Neural cell (in vitro differentiated cells): Measurements from ENCODE around the gene PCDH10. TPM values are rescaled to one million over a fixed set of nuclear protein-coding genes. Genes with fewer than 3 reads are reported as not detected.

Experiments used
- H2AFZ ChIP-seq: fragments of 200-600, 300-800 bp; sonication (generic), shearing (Covaris generic); 2 replicates; pipeline ENCODE4 v1.6.0; 2014; ENCODE audit warnings: low read depth, mild to moderate bottlenecking, antibody characterized with exemption, low read length, moderate library complexity
- H3F3A ChIP-seq: fragments of 200-600 bp; shearing (Covaris generic); 2 replicates; pipeline ENCODE4 v1.6.1; 2016; ENCODE audit warnings: mild to moderate bottlenecking, moderate library complexity, mixed read lengths, antibody characterized with exemption, low read length; ENCODE audit not compliant: insufficient read depth, poor library complexity, severe bottlenecking
- H3K27ac ChIP-seq: fragments of 200-600, 300-800 bp; sonication (generic), shearing (Covaris generic); 2 replicates; pipeline ENCODE4 v1.5.1; 2014; ENCODE audit warnings: mild to moderate bottlenecking, low read length, moderate library complexity
- H3K27me3 ChIP-seq: fragments of 300-800, 200-600 bp; sonication (generic), shearing (Covaris generic); 2 replicates; pipeline ENCODE4 v1.6.0; 2014; ENCODE audit warnings: mild to moderate bottlenecking, low read depth, low read length, moderate library complexity; ENCODE audit not compliant: insufficient read depth
- H3K36me3 ChIP-seq: fragments of 300-800, 200-600 bp; sonication (generic), shearing (Covaris generic); 2 replicates; pipeline ENCODE4 v1.5.1; 2014; ENCODE audit warnings: mild to moderate bottlenecking, antibody characterized with exemption, low read length, moderate library complexity; ENCODE audit not compliant: insufficient read depth
- H3K4me2 ChIP-seq: fragments of 300-800, 200-600 bp; sonication (generic), shearing (Covaris generic); 2 replicates; pipeline ENCODE4 v1.6.0; 2014; ENCODE audit warnings: mild to moderate bottlenecking, low read length
- H3K4me3 ChIP-seq: fragments of 300-800, 200-600 bp; sonication (generic), shearing (Covaris generic); 2 replicates; pipeline ENCODE4 v1.5.1; 2014; ENCODE audit warnings: mild to moderate bottlenecking, low read length, moderate library complexity
- H3K79me2 ChIP-seq: fragments of 200-600 bp; shearing (Covaris generic); replicated peaks from 2 replicates; pipeline ENCODE4 v1.6.0; 2014; ENCODE audit warnings: mild to moderate bottlenecking, low read length, moderate library complexity; ENCODE audit not compliant: insufficient read depth
- H3K9ac ChIP-seq: fragments of 300-800, 200-600 bp; sonication (generic), shearing (Covaris generic); 2 replicates; pipeline ENCODE4 v1.6.1; 2016; ENCODE audit warnings: mild to moderate bottlenecking, low read length, mixed read lengths
- H3K9me2 ChIP-seq: fragments of 200-600 bp; shearing (Covaris generic); 2 replicates; pipeline ENCODE4 v1.6.1; 2016; ENCODE audit warnings: mild to moderate bottlenecking, low read length, mixed read lengths; ENCODE audit not compliant: insufficient read depth
- H3K9me3 ChIP-seq: fragments of 200-600, 300-800 bp; sonication (generic), shearing (Covaris generic); 2 replicates; pipeline ENCODE4 v1.6.1; 2016; ENCODE audit warnings: mild to moderate bottlenecking, mixed run types, low read length, moderate library complexity, mixed read lengths
- H4K20me1 ChIP-seq: fragments of 200-600 bp; shearing (Covaris generic); 2 replicates; pipeline ENCODE4 v1.6.1; 2016; ENCODE audit warnings: mild to moderate bottlenecking, mixed run types; ENCODE audit not compliant: insufficient read depth
- EP300 ChIP-seq: fragments of 450-650 bp; conservative IDR thresholded peaks from 2 replicates; pipeline ENCODE4 v1.6.1; 2014; ENCODE audit warnings: antibody characterized with exemption, mild to moderate bottlenecking, moderate library complexity; ENCODE audit not compliant: poor library complexity, severe bottlenecking
- EZH2 ChIP-seq: fragments of 200-600, 300-800 bp; shearing (Covaris generic), sonication (generic); IDR thresholded peaks from 2 replicates; pipeline ENCODE4 v1.6.1; 2014; ENCODE audit warnings: antibody characterized with exemption, low read length, borderline replicate concordance, mild to moderate bottlenecking; ENCODE audit not compliant: insufficient read depth, poor library complexity, severe bottlenecking
- MXI1 ChIP-seq: fragments of 450-650 bp; conservative IDR thresholded peaks from 2 replicates; pipeline ENCODE4 v1.6.1; 2014; ENCODE audit warnings: antibody characterized with exemption, mild to moderate bottlenecking; ENCODE audit not compliant: poor library complexity, severe bottlenecking
- POLR2AphosphoS5 ChIP-seq: IDR thresholded peaks from 2 replicates; pipeline ENCODE4 v1.6.1; 2012
- RAD21 ChIP-seq: fragments of 450-650 bp; conservative IDR thresholded peaks from 2 replicates; pipeline ENCODE4 v1.6.1; 2014; ENCODE audit warnings: antibody characterized with exemption, mild to moderate bottlenecking, moderate library complexity
- REST ChIP-seq: IDR thresholded peaks from 2 replicates; pipeline ENCODE4 v1.6.1; 2012; ENCODE audit warnings: borderline replicate concordance
- SMC3 ChIP-seq: fragments of 450-650 bp; conservative IDR thresholded peaks from 2 replicates; pipeline ENCODE4 v1.6.1; 2014; ENCODE audit warnings: antibody characterized with exemption, mild to moderate bottlenecking, moderate library complexity; ENCODE audit not compliant: poor library complexity
- TAF1 ChIP-seq: IDR thresholded peaks from 2 replicates; pipeline ENCODE4 v1.6.1; 2012; ENCODE audit warnings: low read depth
- polyA plus RNA-seq: library from polyadenylated mRNA; depleted of rRNA; stranded (reverse); fragments of >200 nt; gene quantifications from 2 replicates; pipeline ENCODE4 v1.2.3, GENCODE V29; 2014
- TF ChIP-seq, protein P1 (sequence below): fragments of 450-650 bp; IDR thresholded peaks from 2 replicates; pipeline ENCODE4 v1.5.1; 2014; ENCODE audit warnings: antibody characterized with exemption, mild to moderate bottlenecking, moderate library complexity; ENCODE audit not compliant: poor library complexity, severe bottlenecking

The PCDH10 gene
- polyA plus RNA-seq, 1 donor from 2014 or later, result 37.0 TPM

DNA sequence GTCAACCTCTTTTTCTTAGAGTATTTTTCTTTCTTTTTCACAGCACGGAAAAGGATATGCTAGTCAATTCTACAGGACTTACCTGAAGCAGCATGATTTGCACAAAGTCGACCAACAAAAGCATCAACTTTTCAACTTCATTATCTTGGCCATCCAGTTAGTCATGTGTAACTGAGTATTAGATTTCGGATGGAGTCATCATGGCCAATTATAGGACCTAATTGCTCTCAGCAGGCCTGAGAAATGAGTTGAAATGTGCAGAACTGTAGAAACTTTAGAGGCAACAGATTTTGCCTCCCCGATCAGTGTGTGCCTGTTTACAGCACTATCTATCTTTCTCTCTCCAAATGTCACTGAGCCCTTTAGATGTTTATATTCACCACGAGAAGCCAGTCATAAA lies 41.0 kb downstream of the PCDH10 start:
- no peaks in the 10 kb centered on the region for H3K9me3 ChIP-seq
- TF ChIP-seq EP300, result no peak
- no peak for TF ChIP-seq RAD21
- TF ChIP-seq TAF1, result no peak
- TF ChIP-seq POLR2AphosphoS5, result no peak
- no peak for TF ChIP-seq EZH2
- TF ChIP-seq REST, result no peak
- TF ChIP-seq MXI1, result no peak
- TF ChIP-seq, protein P1, sequence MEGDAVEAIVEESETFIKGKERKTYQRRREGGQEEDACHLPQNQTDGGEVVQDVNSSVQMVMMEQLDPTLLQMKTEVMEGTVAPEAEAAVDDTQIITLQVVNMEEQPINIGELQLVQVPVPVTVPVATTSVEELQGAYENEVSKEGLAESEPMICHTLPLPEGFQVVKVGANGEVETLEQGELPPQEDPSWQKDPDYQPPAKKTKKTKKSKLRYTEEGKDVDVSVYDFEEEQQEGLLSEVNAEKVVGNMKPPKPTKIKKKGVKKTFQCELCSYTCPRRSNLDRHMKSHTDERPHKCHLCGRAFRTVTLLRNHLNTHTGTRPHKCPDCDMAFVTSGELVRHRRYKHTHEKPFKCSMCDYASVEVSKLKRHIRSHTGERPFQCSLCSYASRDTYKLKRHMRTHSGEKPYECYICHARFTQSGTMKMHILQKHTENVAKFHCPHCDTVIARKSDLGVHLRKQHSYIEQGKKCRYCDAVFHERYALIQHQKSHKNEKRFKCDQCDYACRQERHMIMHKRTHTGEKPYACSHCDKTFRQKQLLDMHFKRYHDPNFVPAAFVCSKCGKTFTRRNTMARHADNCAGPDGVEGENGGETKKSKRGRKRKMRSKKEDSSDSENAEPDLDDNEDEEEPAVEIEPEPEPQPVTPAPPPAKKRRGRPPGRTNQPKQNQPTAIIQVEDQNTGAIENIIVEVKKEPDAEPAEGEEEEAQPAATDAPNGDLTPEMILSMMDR, result no peak
- no peak for TF ChIP-seq SMC3
- no peaks in the 10 kb centered on the region for H3K36me3 ChIP-seq
- no peak overlapping the region for H3K4me3 ChIP-seq
- no peak overlapping the region for H2AFZ ChIP-seq
- no peak overlapping the region for H3K4me2 ChIP-seq
- no peak overlapping the region for H3K27ac ChIP-seq
- no peaks in the 10 kb centered on the region for H3K9me2 ChIP-seq
- H3F3A ChIP-seq, result no peaks in the 10 kb centered on the region
- H3K27me3 ChIP-seq, result no peaks in the 10 kb centered on the region
- H4K20me1 ChIP-seq, result no peaks in the 10 kb centered on the region
- no peaks in the 10 kb centered on the region for H3K79me2 ChIP-seq
- no peak overlapping the region for H3K9ac ChIP-seq

GRCh38 chr4:133208694-133209285 lies 59.7 kb downstream of the PCDH10 start:
- TF ChIP-seq REST (no peak), EZH2 (no peak), MXI1 (no peak), RAD21 (peak; percentile 27), POLR2AphosphoS5 (peak; percentile 71), EP300 (peak; percentile 98), SMC3 (no peak), TAF1 (no peak)
- TF ChIP-seq, protein P1, result no peak
- Histone ChIP-seq H3K36me3 (no peaks in the 10 kb centered on the region), H3K9me2 (no peaks in the 10 kb centered on the region), H3F3A (no peaks in the 10 kb centered on the region), H3K27ac (peak overlapping the region; percentile 54), H3K9me3 (no peaks in the 10 kb centered on the region), H3K79me2 (no peaks in the 10 kb centered on the region), H3K4me2 (peak overlapping the region; percentile 5), H3K27me3 (no peaks in the 10 kb centered on the region), H3K9ac (no peak overlapping the region), H2AFZ (no peak overlapping the region), H3K4me3 (no peak overlapping the region), H4K20me1 (no peaks in the 10 kb centered on the region)
